HepG2 (cell line): ENCODE data around the gene BCAM. TPM values are rescaled to one million over a fixed set of nuclear protein-coding genes. Genes with fewer than 3 reads are reported as not detected.

Experiments used
- ATAC-seq: fragments of 200-7000 bp; cut with Tn5 transposase; 3 replicates; pipeline ENCODE4 v1.9.1; 2020; ENCODE audit warnings: mild to moderate bottlenecking, moderate library complexity
- BruUV-seq: library from RNA; stranded (reverse); fragments of 400-500 nt; replicated peaks from 2 replicates; lab custom pipeline; 2021; lab: Mats Ljungman, UMichigan
- CTCF ChIA-PET: fragments of 300-600 bp; formaldehyde crosslinking; extraction: SDS; loops from one replicate; lab custom pipeline; 2021; ENCODE audit warnings: low total read pairs, inconsistent platforms, low intra/inter-chr PET ratio; lab: Yijun Ruan, JAX
- POLR2A ChIA-PET: fragments of 350-600 bp; sonication (Branson Sonifier 250); formaldehyde crosslinking; loops from one replicate; lab custom pipeline; 2020; ENCODE audit warnings: antibody characterized with exemption, inconsistent platforms; lab: Yijun Ruan, JAX
- DNase-seq: peaks from one replicate; pipeline ENCODE4 v3.0.0-alpha.2; 2015; ENCODE audit warnings: low spot score
- FAIRE-seq: peaks from 3 replicates; lab custom pipeline; 2011; peaks lifted over from hg19 to GRCh38; lab: Jason Lieb, UNC
- H2AFZ ChIP-seq: one replicate; pipeline ENCODE4 v1.6.1; 2011; ENCODE audit warnings: low read length, inconsistent platforms
- H3K27ac ChIP-seq: fragments of 300-600 bp; 3 replicates; pipeline ENCODE4 v1.8.0; 2011; ENCODE audit warnings: mixed run types, mild to moderate bottlenecking, mixed read lengths, low read length, inconsistent platforms; ENCODE audit not compliant: insufficient read depth; ENCODE audit errors: extremely low read length
- H3K27me3 ChIP-seq, 2 experiments: fragments of 200-600 bp in 1 of 2; 2 replicates in 1 of 2; 3 replicates in 1 of 2; pipeline versions ENCODE4 v1.6.0 to v1.8.0; 2011; ENCODE audit warnings: low read length in 2 of 2, mild to moderate bottlenecking in 2 of 2, moderate library complexity in 2 of 2, inconsistent platforms in 1 of 2; ENCODE audit not compliant: insufficient read depth in 2 of 2, control insufficient read depth in 1 of 2
- H3K36me3 ChIP-seq, 2 experiments: fragments of 200-600 bp in 1 of 2; replicated peaks in 1 of 2; 2 replicates in 1 of 2; 3 replicates in 1 of 2; pipeline versions ENCODE4 v1.5.1 to v1.8.0; 2011; ENCODE audit warnings: low read length in 2 of 2, inconsistent platforms in 1 of 2; ENCODE audit not compliant: insufficient read depth in 2 of 2, control insufficient read depth in 1 of 2
- H3K4me1 ChIP-seq: 2 replicates; pipeline ENCODE4 v1.5.1; 2012; ENCODE audit warnings: low read length, inconsistent platforms; ENCODE audit not compliant: insufficient read depth
- H3K4me2 ChIP-seq: 2 replicates; pipeline ENCODE4 v1.6.0; 2011; ENCODE audit warnings: low read depth, low read length, inconsistent platforms
- H3K4me3 ChIP-seq, 3 experiments: fragments of 200-600 bp in 1 of 3; sonication (generic), shearing (Covaris generic) in 1 of 3; replicated peaks in 1 of 3; 2 replicates each; pipeline ENCODE4 v1.5.1; 2011 to 2016; ENCODE audit warnings: low read length in 3 of 3, inconsistent platforms in 2 of 3, low read depth in 2 of 3, mild to moderate bottlenecking in 2 of 3, control low read depth in 1 of 3, mixed read lengths in 1 of 3; ENCODE audit not compliant: insufficient read depth in 1 of 3
- H3K79me2 ChIP-seq: one replicate; pipeline ENCODE4 v1.6.1; 2011; ENCODE audit warnings: low read length, inconsistent platforms; ENCODE audit not compliant: insufficient read depth
- H3K9ac ChIP-seq: 2 replicates; pipeline ENCODE4 v1.6.0; 2011; ENCODE audit warnings: mild to moderate bottlenecking, low read depth, low read length, inconsistent platforms; ENCODE audit not compliant: insufficient read depth
- H3K9me3 ChIP-seq: 2 replicates; pipeline ENCODE4 v1.5.1; 2012; ENCODE audit warnings: mild to moderate bottlenecking, low read length
- H4K20me1 ChIP-seq: 2 replicates; pipeline ENCODE4 v1.6.0; 2011; ENCODE audit warnings: inconsistent platforms, mild to moderate bottlenecking, low read length, moderate library complexity; ENCODE audit not compliant: insufficient read depth
- DNMT3B ChIP-seq: conservative IDR thresholded peaks from 2 replicates; pipeline ENCODE4 v1.6.1; 2016; ENCODE audit warnings: missing biosample characterization, control low read depth
- HMG20A ChIP-seq: IDR thresholded peaks from 2 replicates; pipeline ENCODE4 v1.6.1; 2016; ENCODE audit warnings: borderline replicate concordance
- KLF12 ChIP-seq: sonication (generic); formaldehyde crosslinking; IDR thresholded peaks from 2 replicates; pipeline ENCODE4 v1.4.0; 2020; ENCODE audit warnings: missing genetic modification reagents, borderline replicate concordance
- SOX6 ChIP-seq, 2 experiments: fragments of 450-650 bp in 1 of 2; sonication (generic) in 1 of 2; formaldehyde crosslinking in 1 of 2; IDR thresholded peaks; 2 replicates each; pipeline versions ENCODE4 v1.4.0 to v1.6.1; 2017 to 2020; ENCODE audit warnings: antibody characterized with exemption in 1 of 2, mild to moderate bottlenecking in 1 of 2, missing genetic modification reagents in 1 of 2
- SP140L ChIP-seq: sonication (generic); formaldehyde crosslinking; IDR thresholded peaks from 2 replicates; pipeline ENCODE4 v1.4.0; 2020; ENCODE audit warnings: missing genetic modification reagents, borderline replicate concordance
- THAP11 ChIP-seq: IDR thresholded peaks from 2 replicates; pipeline ENCODE4 v1.6.1; 2016; ENCODE audit warnings: missing biosample characterization, missing genetic modification reagents
- ZNF263 ChIP-seq: sonication (generic); formaldehyde crosslinking; IDR thresholded peaks from 2 replicates; pipeline ENCODE4 v1.4.0; 2020; ENCODE audit warnings: missing genetic modification reagents
- ZNF788 ChIP-seq: sonication (generic); formaldehyde crosslinking; IDR thresholded peaks from 2 replicates; pipeline ENCODE4 v1.5.0; 2020; ENCODE audit warnings: mild to moderate bottlenecking, missing genetic modification reagents, borderline replicate concordance
- ZSCAN31 ChIP-seq: sonication (generic); formaldehyde crosslinking; IDR thresholded peaks from 2 replicates; pipeline ENCODE4 v1.5.0; 2020; ENCODE audit warnings: low read depth, mild to moderate bottlenecking, missing genetic modification reagents
- WGBS: methylation state at CpG from one replicate; pipeline ENCODE4 v1.1.6; 2017; ENCODE audit warnings: low lambda C conversion rate; 5-methylcytosine and 5-hydroxymethylcytosine counted together
- in situ Hi-C: cut with HindIII; loops from 2 replicates; pipeline ENCODE4 v1.10.0; 2017; ENCODE audit warnings: low pct_unique_long_range_greater_than_20kb; ENCODE audit not compliant: extremely low pct_ligation_motif_present
- intact Hi-C: fragments of 100-400 bp; cut with micrococcal nuclease; formaldehyde crosslinking; loops from one replicate; pipeline ENCODE4 v1.10.0; 2022; ENCODE audit not compliant: unreplicated experiment
- polyA plus RNA-seq, 8 experiments: library from polyadenylated mRNA; depleted of rRNA in 3 of 8; stranded (reverse) in 7 of 8; unstranded in 1 of 8; fragments of >200 nt; fragmentation: Illumina TruSeq in 4 of 8; extraction: Trizol in 4 of 8; gene quantifications; 2 replicates each; pipeline versions ENCODE4 v1.2.1 to v1.2.3, GENCODE V29; 2011 to 2016; ENCODE audit warnings: low read depth in 4 of 8, missing spikeins in 1 of 8, mixed read lengths in 1 of 8; ENCODE audit not compliant: insufficient read depth in 1 of 8
- total RNA-seq, 5 experiments: library from RNA; depleted of rRNA; stranded (reverse); fragments of >200 nt; fragmentation: Illumina TruSeq; extraction: Trizol; gene quantifications; 2 replicates each; pipeline ENCODE4 v1.2.3, GENCODE V29; 2016; ENCODE audit warnings: low read depth in 1 of 5
- TF ChIP-seq, protein P1 (sequence below), 2 experiments: IDR thresholded peaks; 2 replicates each; pipeline ENCODE4 v1.6.1; 2011 to 2012; ENCODE audit warnings: low read length in 2 of 2, borderline replicate concordance in 1 of 2, low read depth in 1 of 2, mild to moderate bottlenecking in 1 of 2, moderate library complexity in 1 of 2
- TF ChIP-seq, protein P2 (sequence below): IDR thresholded peaks from 2 replicates; pipeline ENCODE4 v1.6.1; 2016; ENCODE audit warnings: mild to moderate bottlenecking

The BCAM gene
- total and polyA plus RNA-seq, 2 of the 13 experiments (the other 11 are each of a cell fraction or from before 2014, with no cell fraction given), result 51.2 to 62.7 TPM

DNA sequence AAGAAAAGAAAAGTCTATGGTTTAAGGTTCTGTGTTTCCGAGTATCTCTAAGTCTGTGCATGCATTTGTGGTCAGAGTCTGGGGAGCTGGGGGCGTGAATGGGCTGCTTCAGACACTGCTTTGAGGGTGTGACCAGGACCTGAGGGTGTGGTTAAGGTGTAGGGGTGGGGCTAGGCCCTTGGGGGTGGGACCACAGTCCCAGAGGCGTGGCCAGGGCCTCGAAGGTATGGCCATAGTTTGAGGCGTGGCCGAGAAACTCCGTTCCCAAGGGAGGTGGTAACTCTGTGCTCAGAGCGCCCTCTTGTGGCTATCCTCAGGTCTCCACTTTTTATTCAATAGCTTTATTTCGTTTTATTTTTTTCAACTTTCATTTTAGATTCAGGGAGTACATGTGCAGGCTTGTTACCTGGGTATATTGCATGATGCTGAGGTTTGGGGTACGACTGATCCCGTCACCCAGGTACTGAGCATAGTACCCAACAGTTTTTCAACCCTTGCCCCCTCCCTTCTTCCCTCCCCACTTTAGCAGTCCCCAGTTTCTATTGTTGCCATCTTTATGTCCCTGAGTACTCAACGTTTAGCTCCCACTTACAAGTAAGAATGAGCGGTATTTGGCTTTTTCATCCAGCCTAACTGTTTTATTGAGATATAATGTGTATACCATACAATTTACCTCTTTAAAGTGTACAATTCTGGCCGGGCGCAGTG is 38.2 kb upstream of the BCAM start:
- Histone ChIP-seq H3K27ac (no peak overlapping the region), H3K9ac (no peak overlapping the region), H3K4me1 (peaks cover 46% of the 10 kb centered on the region), H2AFZ (no peak overlapping the region), H3K4me2 (peak overlapping the region; percentile 66), H3K9me3 (no peaks in the 10 kb centered on the region), H3K36me3 (no peaks in the 10 kb centered on the region), H3K27me3 (no peaks in the 10 kb centered on the region), H4K20me1 (no peaks in the 10 kb centered on the region), H3K79me2 (no peaks in the 10 kb centered on the region), H3K4me3 (no peak overlapping the region)
- peak; percentile 93 for FAIRE-seq
- CTCF ChIA-PET, result interaction anchor here (1.0 to 3.0 kb wide), 4 partner anchors 46 to 200 kb away, joined by 3 to 50 read pairs (median 20); no protein-coding TSS in a partner anchor
- POLR2A ChIA-PET, result interaction anchor here (0.6 to 2.7 kb wide), 11 partner anchors 17 to 199 kb away, joined by 3 to 35 read pairs (median 6); no protein-coding TSS in a partner anchor
- 20% methylated on average over 11 of the region's 15 CpGs for WGBS
- peak; percentile 89 for DNase-seq
- intact Hi-C loops, result loop anchor here (1.0 to 5.0 kb wide), 4 partner anchors 37 to 198 kb away; partner anchors contain the start of gene BCAM
- BruUV-seq, result no TSS peak
- in situ Hi-C loops, result loop anchor here (10.0 kb wide), 1 partner anchor 196 kb away; no protein-coding TSS in a partner anchor
- peak; percentile 98 for ATAC-seq
- 0 out of 2 replicates have a peak, but pooled peaks have one; percentile 18 for TF ChIP-seq THAP11 (CRISPR knock-in tag)
- no peak for TF ChIP-seq HMG20A (CRISPR knock-in tag)
- no peak for TF ChIP-seq DNMT3B (CRISPR knock-in tag)
- TF ChIP-seq KLF12 (CRISPR knock-in tag), result peak; percentile 90; the same call in 1 of the 2 replicates
- no peak for TF ChIP-seq ZNF263 (CRISPR knock-in tag)
- no peak for TF ChIP-seq SP140L (CRISPR knock-in tag)
- TF ChIP-seq, protein P1, sequence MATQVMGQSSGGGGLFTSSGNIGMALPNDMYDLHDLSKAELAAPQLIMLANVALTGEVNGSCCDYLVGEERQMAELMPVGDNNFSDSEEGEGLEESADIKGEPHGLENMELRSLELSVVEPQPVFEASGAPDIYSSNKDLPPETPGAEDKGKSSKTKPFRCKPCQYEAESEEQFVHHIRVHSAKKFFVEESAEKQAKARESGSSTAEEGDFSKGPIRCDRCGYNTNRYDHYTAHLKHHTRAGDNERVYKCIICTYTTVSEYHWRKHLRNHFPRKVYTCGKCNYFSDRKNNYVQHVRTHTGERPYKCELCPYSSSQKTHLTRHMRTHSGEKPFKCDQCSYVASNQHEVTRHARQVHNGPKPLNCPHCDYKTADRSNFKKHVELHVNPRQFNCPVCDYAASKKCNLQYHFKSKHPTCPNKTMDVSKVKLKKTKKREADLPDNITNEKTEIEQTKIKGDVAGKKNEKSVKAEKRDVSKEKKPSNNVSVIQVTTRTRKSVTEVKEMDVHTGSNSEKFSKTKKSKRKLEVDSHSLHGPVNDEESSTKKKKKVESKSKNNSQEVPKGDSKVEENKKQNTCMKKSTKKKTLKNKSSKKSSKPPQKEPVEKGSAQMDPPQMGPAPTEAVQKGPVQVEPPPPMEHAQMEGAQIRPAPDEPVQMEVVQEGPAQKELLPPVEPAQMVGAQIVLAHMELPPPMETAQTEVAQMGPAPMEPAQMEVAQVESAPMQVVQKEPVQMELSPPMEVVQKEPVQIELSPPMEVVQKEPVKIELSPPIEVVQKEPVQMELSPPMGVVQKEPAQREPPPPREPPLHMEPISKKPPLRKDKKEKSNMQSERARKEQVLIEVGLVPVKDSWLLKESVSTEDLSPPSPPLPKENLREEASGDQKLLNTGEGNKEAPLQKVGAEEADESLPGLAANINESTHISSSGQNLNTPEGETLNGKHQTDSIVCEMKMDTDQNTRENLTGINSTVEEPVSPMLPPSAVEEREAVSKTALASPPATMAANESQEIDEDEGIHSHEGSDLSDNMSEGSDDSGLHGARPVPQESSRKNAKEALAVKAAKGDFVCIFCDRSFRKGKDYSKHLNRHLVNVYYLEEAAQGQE (IDR thresholded peaks at IDR 0.05; ENCODE audit: borderline replicate concordance in 1 of 2, low read depth in 1 of 2, low read length in 2 of 2), result no peak
- TF ChIP-seq, protein P2, sequence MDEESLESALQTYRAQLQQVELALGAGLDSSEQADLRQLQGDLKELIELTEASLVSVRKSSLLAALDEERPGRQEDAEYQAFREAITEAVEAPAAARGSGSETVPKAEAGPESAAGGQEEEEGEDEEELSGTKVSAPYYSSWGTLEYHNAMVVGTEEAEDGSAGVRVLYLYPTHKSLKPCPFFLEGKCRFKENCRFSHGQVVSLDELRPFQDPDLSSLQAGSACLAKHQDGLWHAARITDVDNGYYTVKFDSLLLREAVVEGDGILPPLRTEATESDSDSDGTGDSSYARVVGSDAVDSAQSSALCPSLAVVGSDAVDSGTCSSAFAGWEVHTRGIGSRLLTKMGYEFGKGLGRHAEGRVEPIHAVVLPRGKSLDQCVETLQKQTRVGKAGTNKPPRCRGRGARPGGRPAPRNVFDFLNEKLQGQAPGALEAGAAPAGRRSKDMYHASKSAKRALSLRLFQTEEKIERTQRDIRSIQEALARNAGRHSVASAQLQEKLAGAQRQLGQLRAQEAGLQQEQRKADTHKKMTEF, result 0 out of 2 replicates have a peak, but pooled peaks have one; percentile 16
- no peak for TF ChIP-seq SOX6 (IDR thresholded peaks at IDR 0.05)
- peak; percentile 35; the same call in 1 of the 2 replicates for TF ChIP-seq SOX6 (CRISPR knock-in tag; IDR thresholded peaks at IDR 0.05)
- TF ChIP-seq ZNF788 (CRISPR knock-in tag), result peak; percentile 70; the same call in 1 of the 2 replicates
- peak; percentile 33; the same call in 1 of the 2 replicates for TF ChIP-seq ZSCAN31 (CRISPR knock-in tag)
